GM20000 (cell line): ENCODE results near the gene ETV7.

ENCODE experiments used
- DNase-seq: peaks from one replicate; pipeline ENCODE4 v3.0.0; 2012; ENCODE audit warnings: low spot score
- TF ChIP-seq, protein P1 (sequence below): IDR thresholded peaks from 2 replicates; pipeline ENCODE4 v1.5.1; 2012; ENCODE audit warnings: mild to moderate bottlenecking, control low read depth; ENCODE audit errors: extremely low read depth, missing control alignments

Gene ETV7

DNA sequence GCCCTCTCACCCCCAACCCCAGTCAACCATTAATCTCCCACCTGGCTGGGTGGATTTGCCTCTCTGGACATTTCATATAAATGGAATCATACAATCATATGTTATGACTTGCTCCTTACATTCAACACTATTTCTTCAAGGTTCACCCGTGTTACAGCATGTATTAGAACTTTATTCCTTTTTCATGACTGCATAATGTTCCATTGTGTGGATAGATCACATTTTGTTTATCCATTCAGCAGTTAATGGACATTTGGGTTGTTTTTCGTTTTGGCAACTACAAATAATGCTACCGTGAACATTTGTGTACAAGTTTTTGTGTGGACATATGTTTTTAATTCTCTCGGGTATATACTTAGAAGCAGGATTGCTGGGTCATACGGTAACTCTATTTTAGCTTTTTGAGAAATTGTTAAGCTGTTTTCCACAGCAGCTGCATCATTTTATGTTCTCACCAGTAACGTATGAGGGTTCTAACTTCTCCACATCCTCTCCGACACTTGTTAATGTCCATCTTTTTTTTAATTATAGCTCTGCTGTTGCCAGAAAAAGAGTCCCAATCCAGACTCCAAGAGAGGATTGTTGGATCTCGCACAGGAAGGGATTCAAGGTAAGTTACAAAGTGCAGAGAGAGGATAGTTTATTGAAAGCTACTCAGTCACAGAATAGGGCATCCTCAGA is 34.9 kb downstream of the ETV7 start:
- TF ChIP-seq, protein P1, sequence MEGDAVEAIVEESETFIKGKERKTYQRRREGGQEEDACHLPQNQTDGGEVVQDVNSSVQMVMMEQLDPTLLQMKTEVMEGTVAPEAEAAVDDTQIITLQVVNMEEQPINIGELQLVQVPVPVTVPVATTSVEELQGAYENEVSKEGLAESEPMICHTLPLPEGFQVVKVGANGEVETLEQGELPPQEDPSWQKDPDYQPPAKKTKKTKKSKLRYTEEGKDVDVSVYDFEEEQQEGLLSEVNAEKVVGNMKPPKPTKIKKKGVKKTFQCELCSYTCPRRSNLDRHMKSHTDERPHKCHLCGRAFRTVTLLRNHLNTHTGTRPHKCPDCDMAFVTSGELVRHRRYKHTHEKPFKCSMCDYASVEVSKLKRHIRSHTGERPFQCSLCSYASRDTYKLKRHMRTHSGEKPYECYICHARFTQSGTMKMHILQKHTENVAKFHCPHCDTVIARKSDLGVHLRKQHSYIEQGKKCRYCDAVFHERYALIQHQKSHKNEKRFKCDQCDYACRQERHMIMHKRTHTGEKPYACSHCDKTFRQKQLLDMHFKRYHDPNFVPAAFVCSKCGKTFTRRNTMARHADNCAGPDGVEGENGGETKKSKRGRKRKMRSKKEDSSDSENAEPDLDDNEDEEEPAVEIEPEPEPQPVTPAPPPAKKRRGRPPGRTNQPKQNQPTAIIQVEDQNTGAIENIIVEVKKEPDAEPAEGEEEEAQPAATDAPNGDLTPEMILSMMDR: no peak
- DNase-seq: no peak

GRCh38 chr6:36350681-36351571 is 36.5 kb downstream of the ETV7 start:
- DNase-seq: no peak
- TF ChIP-seq, protein P1: no peak

DNA sequence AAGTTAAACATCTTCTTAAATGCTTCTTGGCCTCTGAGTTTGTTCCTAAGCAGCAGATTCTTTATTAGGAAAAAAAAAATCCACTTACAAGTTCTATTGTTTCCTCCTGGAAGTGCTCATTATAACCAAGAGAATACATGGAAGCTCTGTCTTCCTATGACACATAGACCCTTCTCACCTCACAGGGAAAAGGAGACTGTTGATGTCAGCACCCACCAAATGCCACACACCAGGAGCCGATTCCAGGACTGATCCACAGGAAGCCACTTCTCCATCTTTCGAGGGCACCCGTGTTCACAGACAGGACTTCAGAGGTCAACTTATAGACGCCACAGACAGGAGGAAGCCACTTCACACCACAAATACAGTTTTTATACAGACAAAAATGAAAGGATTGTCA is 37.4 kb downstream of the ETV7 start:
- TF ChIP-seq, protein P1: no peak
- DNase-seq: no peak

- DNase-seq: no peak
- TF ChIP-seq, protein P1: no peak
Observed at GRCh38 chr6:36349240-36349639, 38.2 kb downstream of the ETV7 start.

DNA sequence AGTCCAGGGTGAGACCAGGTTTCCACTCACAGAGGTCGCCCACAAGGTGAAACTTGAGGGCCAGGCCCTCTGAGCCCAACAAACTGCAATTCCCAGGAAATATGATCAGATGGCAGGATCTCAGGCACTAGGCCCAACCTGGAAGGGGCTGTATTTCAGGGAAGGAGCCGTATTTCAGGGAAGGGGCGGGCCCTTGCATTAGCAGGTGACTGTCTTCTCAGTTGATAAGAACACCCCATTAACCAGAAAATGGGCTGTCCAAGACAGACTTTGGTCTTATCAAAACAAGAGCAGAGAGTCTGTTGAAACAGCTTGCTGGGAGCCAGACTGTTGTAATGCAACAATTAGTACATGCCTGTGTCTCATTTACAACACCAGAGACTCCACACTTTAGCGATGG is 39.8 kb downstream of the ETV7 start:
- no peak for DNase-seq
- TF ChIP-seq, protein P1: no peak

DNA sequence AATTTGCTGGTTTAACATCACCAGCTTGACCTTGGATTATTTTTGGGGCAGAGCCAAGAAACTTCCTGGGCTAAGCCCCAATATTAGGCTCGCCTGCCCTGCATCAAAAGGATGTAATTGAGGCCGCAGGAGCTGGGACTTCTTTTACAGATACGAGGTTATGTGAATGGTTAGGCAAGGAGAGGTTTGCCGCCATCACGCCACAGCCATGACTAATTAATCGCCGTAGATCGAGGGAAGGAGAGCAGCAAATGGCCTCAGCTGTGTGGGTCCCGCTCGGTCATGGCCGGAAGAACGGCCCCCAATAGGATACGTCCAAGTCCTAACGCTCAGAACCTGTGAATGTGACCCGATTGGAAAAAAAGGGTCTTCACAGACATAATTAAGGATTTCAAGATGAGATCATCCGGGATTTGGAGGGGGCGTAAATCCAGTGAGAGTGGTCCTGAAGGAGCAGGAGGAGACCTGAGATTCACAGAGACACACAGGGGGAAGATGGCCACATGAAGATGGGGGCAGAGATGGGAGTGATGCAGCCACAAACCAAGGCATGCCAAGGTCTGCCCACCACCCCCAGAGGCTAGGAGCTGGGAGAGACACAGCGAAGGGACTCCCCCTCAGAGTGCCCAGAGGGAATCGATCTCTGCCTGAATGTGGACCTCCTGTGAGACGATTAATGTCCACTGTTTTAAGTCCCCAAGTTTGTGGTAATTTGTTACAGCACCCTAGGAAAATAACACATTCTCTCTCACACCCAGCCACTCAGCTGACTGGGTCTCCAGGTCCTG is 40.8 kb downstream of the ETV7 start:
- DNase-seq: no peak
- TF ChIP-seq, protein P1: no peak
